WTC11 (cell line): Measurements from ENCODE around the gene GPR148. TPM values are rescaled to one million over a fixed set of nuclear protein-coding genes. Genes with fewer than 3 reads are reported as not detected.

Source experiments
- ATAC-seq: fragments of 200-7000 bp; cut with Tn5 transposase; 2 replicates; pipeline ENCODE4 v1.10.0; 2021; ENCODE audit warnings: mild to moderate bottlenecking, moderate library complexity
- CTCF ChIA-PET: fragments of 300-600 bp; sonication (Branson Sonifier 250); formaldehyde crosslinking; loops from one replicate; lab custom pipeline; 2021; ENCODE audit warnings: antibody characterized with exemption; lab: Charles Lee
- POLR2A ChIA-PET: fragments of 350-600 bp; sonication (Branson Sonifier 250); formaldehyde crosslinking; loops from one replicate; lab custom pipeline; 2021; ENCODE audit warnings: antibody characterized with exemption; lab: Charles Lee
- DNase-seq: peaks from one replicate; pipeline ENCODE4 v3.0.0; 2021; ENCODE audit warnings: low spot score
- H3K27ac Mint-ChIP-seq: 2 replicates; pipeline ENCODE4 v1.8.0; 2021; ENCODE audit warnings: mixed read lengths
- H3K27me3 Mint-ChIP-seq: 2 replicates; pipeline ENCODE4 v1.8.0; 2021; ENCODE audit warnings: low read depth, mild to moderate bottlenecking, moderate library complexity, mixed read lengths
- H3K36me3 Mint-ChIP-seq: 2 replicates; pipeline ENCODE4 v1.8.0; 2021; ENCODE audit warnings: mixed read lengths
- H3K4me1 Mint-ChIP-seq: 2 replicates; pipeline ENCODE4 v1.8.0; 2022; ENCODE audit warnings: mixed read lengths
- H3K4me3 Mint-ChIP-seq: 2 replicates; pipeline ENCODE4 v1.8.0; 2021; ENCODE audit warnings: mild to moderate bottlenecking, moderate library complexity, mixed read lengths
- H3K9me3 Mint-ChIP-seq: 2 replicates; pipeline ENCODE4 v1.8.0; 2021; ENCODE audit warnings: mixed read lengths
- ARID4B ChIP-seq: sonication (generic); formaldehyde crosslinking; IDR thresholded peaks from 2 replicates; pipeline ENCODE4 v1.8.0; 2023; ENCODE audit warnings: missing genetic modification reagents, mild to moderate bottlenecking, borderline replicate concordance
- E2F4 ChIP-seq: sonication (generic); formaldehyde crosslinking; IDR thresholded peaks from 2 replicates; pipeline ENCODE4 v1.8.1; 2022; ENCODE audit warnings: low read depth, mild to moderate bottlenecking, moderate library complexity, missing genetic modification reagents, borderline replicate concordance
- EMX1 ChIP-seq: fragments of 250-450 bp; sonication (Bioruptor Pico); IDR thresholded peaks from 2 replicates; pipeline ENCODE4 v1.8.0; 2021; ENCODE audit warnings: mild to moderate bottlenecking
- JAZF1 ChIP-seq: fragments of 250-450 bp; sonication (Bioruptor Pico); IDR thresholded peaks from 2 replicates; pipeline ENCODE4 v1.9.0; 2021; ENCODE audit warnings: moderate library complexity, mild to moderate bottlenecking, inconsistent platforms
- RORB ChIP-seq: fragments of 250-450 bp; sonication (Bioruptor Pico); IDR thresholded peaks from 2 replicates; pipeline ENCODE4 v1.9.0; 2021; ENCODE audit warnings: mild to moderate bottlenecking
- ZBTB43 ChIP-seq: sonication (generic); formaldehyde crosslinking; IDR thresholded peaks from 2 replicates; pipeline ENCODE4 v1.8.1; 2023; ENCODE audit warnings: mild to moderate bottlenecking, missing genetic modification reagents
- ZNF317 ChIP-seq: sonication (generic); formaldehyde crosslinking; IDR thresholded peaks from 2 replicates; pipeline ENCODE4 v1.8.1; 2023; ENCODE audit warnings: low read depth, mild to moderate bottlenecking, moderate library complexity, missing genetic modification reagents, borderline replicate concordance
- ZNF532 ChIP-seq: fragments of 250-450 bp; sonication (Bioruptor Pico); IDR thresholded peaks from 2 replicates; pipeline ENCODE4 v1.9.0; 2021; ENCODE audit warnings: mild to moderate bottlenecking, borderline replicate concordance
- ZNF671 ChIP-seq: fragments of 250-450 bp; sonication (Bioruptor Pico); IDR thresholded peaks from 2 replicates; pipeline ENCODE4 v1.8.0; 2021; ENCODE audit warnings: mild to moderate bottlenecking
- total RNA-seq: library from RNA; stranded (reverse); gene quantifications from 3 replicates; pipeline ENCODE4 v1.2.3, GENCODE V29; 2021
- TF ChIP-seq, protein P1 (sequence below): fragments of 250-450 bp; sonication (Bioruptor Pico); IDR thresholded peaks from 2 replicates; pipeline ENCODE4 v1.8.0; 2021; ENCODE audit warnings: mild to moderate bottlenecking
- TF ChIP-seq, protein P2 (sequence below): sonication (generic); formaldehyde crosslinking; IDR thresholded peaks from 2 replicates; pipeline ENCODE4 v1.8.1; 2023; ENCODE audit warnings: mild to moderate bottlenecking, missing genetic modification reagents, borderline replicate concordance
- TF ChIP-seq, protein P3 (sequence below): sonication (generic); formaldehyde crosslinking; IDR thresholded peaks from 2 replicates; pipeline ENCODE4 v1.8.1; 2023; ENCODE audit warnings: mild to moderate bottlenecking, missing genetic modification reagents, moderate library complexity

The GPR148 gene
- total RNA-seq, 1 experiment from 2014 or later, result not detected

DNA sequence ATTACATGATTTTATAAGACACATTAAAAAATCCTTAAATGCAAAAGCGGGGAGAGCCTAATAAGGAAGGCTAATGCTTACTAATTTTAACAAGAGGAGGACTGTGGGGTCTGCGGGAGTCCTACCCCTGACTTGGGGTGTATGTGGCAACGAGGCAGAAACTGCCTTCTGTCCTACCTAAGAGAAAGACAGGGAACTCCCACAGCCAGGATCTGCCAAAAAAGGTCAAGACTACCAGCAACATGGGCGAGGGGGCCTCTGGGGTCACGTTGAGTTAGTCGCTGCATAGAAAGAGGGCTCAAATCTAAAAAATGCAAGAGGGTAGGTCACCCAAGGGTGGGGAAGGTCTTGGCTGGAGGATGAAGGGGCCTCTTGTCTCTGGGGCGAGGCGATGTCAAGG is 25.9 kb downstream of the GPR148 start:
- TF ChIP-seq ZBTB43 (CRISPR knock-in tag) (no peak), EMX1 (CRISPR knock-in tag) (no peak), E2F4 (CRISPR knock-in tag) (no peak), ZNF532 (CRISPR knock-in tag) (no peak), ZNF317 (CRISPR knock-in tag) (no peak), ZNF671 (CRISPR knock-in tag) (no peak), JAZF1 (CRISPR knock-in tag) (no peak), ARID4B (CRISPR knock-in tag) (no peak), RORB (CRISPR knock-in tag) (no peak)
- TF ChIP-seq, protein P1, sequence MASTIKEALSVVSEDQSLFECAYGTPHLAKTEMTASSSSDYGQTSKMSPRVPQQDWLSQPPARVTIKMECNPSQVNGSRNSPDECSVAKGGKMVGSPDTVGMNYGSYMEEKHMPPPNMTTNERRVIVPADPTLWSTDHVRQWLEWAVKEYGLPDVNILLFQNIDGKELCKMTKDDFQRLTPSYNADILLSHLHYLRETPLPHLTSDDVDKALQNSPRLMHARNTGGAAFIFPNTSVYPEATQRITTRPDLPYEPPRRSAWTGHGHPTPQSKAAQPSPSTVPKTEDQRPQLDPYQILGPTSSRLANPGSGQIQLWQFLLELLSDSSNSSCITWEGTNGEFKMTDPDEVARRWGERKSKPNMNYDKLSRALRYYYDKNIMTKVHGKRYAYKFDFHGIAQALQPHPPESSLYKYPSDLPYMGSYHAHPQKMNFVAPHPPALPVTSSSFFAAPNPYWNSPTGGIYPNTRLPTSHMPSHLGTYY (CRISPR knock-in tag), result no peak
- TF ChIP-seq, protein P2, sequence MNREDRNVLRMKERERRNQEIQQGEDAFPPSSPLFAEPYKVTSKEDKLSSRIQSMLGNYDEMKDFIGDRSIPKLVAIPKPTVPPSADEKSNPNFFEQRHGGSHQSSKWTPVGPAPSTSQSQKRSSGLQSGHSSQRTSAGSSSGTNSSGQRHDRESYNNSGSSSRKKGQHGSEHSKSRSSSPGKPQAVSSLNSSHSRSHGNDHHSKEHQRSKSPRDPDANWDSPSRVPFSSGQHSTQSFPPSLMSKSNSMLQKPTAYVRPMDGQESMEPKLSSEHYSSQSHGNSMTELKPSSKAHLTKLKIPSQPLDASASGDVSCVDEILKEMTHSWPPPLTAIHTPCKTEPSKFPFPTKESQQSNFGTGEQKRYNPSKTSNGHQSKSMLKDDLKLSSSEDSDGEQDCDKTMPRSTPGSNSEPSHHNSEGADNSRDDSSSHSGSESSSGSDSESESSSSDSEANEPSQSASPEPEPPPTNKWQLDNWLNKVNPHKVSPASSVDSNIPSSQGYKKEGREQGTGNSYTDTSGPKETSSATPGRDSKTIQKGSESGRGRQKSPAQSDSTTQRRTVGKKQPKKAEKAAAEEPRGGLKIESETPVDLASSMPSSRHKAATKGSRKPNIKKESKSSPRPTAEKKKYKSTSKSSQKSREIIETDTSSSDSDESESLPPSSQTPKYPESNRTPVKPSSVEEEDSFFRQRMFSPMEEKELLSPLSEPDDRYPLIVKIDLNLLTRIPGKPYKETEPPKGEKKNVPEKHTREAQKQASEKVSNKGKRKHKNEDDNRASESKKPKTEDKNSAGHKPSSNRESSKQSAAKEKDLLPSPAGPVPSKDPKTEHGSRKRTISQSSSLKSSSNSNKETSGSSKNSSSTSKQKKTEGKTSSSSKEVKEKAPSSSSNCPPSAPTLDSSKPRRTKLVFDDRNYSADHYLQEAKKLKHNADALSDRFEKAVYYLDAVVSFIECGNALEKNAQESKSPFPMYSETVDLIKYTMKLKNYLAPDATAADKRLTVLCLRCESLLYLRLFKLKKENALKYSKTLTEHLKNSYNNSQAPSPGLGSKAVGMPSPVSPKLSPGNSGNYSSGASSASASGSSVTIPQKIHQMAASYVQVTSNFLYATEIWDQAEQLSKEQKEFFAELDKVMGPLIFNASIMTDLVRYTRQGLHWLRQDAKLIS (CRISPR knock-in tag), result no peak
- TF ChIP-seq, protein P3, sequence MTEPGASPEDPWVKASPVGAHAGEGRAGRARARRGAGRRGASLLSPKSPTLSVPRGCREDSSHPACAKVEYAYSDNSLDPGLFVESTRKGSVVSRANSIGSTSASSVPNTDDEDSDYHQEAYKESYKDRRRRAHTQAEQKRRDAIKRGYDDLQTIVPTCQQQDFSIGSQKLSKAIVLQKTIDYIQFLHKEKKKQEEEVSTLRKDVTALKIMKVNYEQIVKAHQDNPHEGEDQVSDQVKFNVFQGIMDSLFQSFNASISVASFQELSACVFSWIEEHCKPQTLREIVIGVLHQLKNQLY, result no peak
- Mint-ChIP-seq H3K27ac (no peak overlapping the region), H3K4me3 (peak overlapping the region; percentile 82), H3K4me1 (peaks cover 14% of the 10 kb centered on the region), H3K36me3 (no peaks in the 10 kb centered on the region), H3K27me3 (peaks cover 44% of the 10 kb centered on the region), H3K9me3 (no peaks in the 10 kb centered on the region)
- ChIA-PET POLR2A (no interaction called here), CTCF (no interaction called here)
- DNase-seq (no peak), ATAC-seq (no peak)
